Activated T-cell treated with anti-CD3 and anti-CD28 coated beads, Interleukin-2, amount 50 U/mL, for 72 hours (primary cell): Measurements from ENCODE around the gene YIPF7. TPM values are rescaled to one million over a fixed set of nuclear protein-coding genes. Genes with fewer than 3 reads are reported as not detected.

Source experiments
- ATAC-seq, 2 donors: fragments of 150-1000 bp; cut with Tn5 transposase; replicated peaks in 1 of 2; 2 replicates each; pipeline ENCODE4 v1.10.0; 2021; ENCODE audit warnings: moderate library complexity in 2 of 2, mild to moderate bottlenecking in 1 of 2
- DNase-seq, 2 donors: peaks; one replicate each; pipeline ENCODE4 v3.0.0; 2021 to 2022; ENCODE audit warnings: mixed read lengths in 1 of 2
- H3K27ac Mint-ChIP-seq: one replicate; pipeline ENCODE4 v1.8.0; 2022; ENCODE audit warnings: mild to moderate bottlenecking, moderate library complexity, mixed read lengths
- H3K27me3 Mint-ChIP-seq: one replicate; pipeline ENCODE4 v1.8.0; 2022; ENCODE audit warnings: low read depth, mixed read lengths
- H3K36me3 Mint-ChIP-seq, 2 donors: one replicate each; pipeline ENCODE4 v1.8.0; 2022; ENCODE audit warnings: mixed read lengths in 2 of 2, mild to moderate bottlenecking in 1 of 2; ENCODE audit not compliant: insufficient read depth in 2 of 2
- H3K4me1 Mint-ChIP-seq: one replicate; pipeline ENCODE4 v1.8.0; 2022; ENCODE audit warnings: low read depth, mixed read lengths
- H3K4me3 Mint-ChIP-seq, 2 donors: one replicate each; pipeline ENCODE4 v1.8.0; 2022; ENCODE audit warnings: mild to moderate bottlenecking in 2 of 2, mixed read lengths in 2 of 2, moderate library complexity in 2 of 2
- H3K9me3 Mint-ChIP-seq, 2 donors: one replicate each; pipeline ENCODE4 v1.8.0; 2022; ENCODE audit warnings: mixed read lengths in 2 of 2
- total RNA-seq, 2 donors: library from RNA; stranded (reverse); gene quantifications; one replicate each; pipeline ENCODE4 v1.2.3, GENCODE V29; 2022

YIPF7 gene
- total RNA-seq, 2 donors from 2014 or later: not detected

- Mint-ChIP-seq H3K9me3 (no peaks in the 10 kb centered on the region), H3K36me3 (no peaks in the 10 kb centered on the region), H3K4me1 (no peaks in the 10 kb centered on the region), H3K4me3 (no peak overlapping the region), H3K27me3 (peaks cover 6% of the 10 kb centered on the region), H3K27ac (no peak overlapping the region)
- ATAC-seq (no peak), DNase-seq (no peak)
These were observed 10.7 kb upstream of the YIPF7 start for GRCh38 chr4:44661940-44662622.

- Mint-ChIP-seq H3K27ac (no peak overlapping the region), H3K4me1 (no peaks in the 10 kb centered on the region), H3K9me3 (no peaks in the 10 kb centered on the region), H3K27me3 (peaks cover 10% of the 10 kb centered on the region), H3K4me3 (no peak overlapping the region), H3K36me3 (no peaks in the 10 kb centered on the region)
- DNase-seq: no peak
- no peak for ATAC-seq
These were observed 9.0 kb upstream of the YIPF7 start for GRCh38 chr4:44660396-44660795.

GRCh38 chr4:44652002-44652401 is 577 bp upstream of the YIPF7 start:
- Mint-ChIP-seq H3K9me3 (no peaks in the 10 kb centered on the region), H3K4me3 (no peak overlapping the region), H3K27ac (no peak overlapping the region), H3K4me1 (no peaks in the 10 kb centered on the region), H3K27me3 (peaks cover 11% of the 10 kb centered on the region), H3K36me3 (no peaks in the 10 kb centered on the region)
- ATAC-seq: no peak
- DNase-seq: no peak

GRCh38 chr4:44646151-44646550 is 5.3 kb downstream of the YIPF7 start:
- Mint-ChIP-seq H3K4me3 (no peak overlapping the region), H3K27ac (no peak overlapping the region)

GRCh38 chr4:44638091-44638490 is 13.3 kb downstream of the YIPF7 start:
- H3K9me3 Mint-ChIP-seq: peaks cover 4 to 7% of the 10 kb centered on the region in 2 donors
- no peaks in the 10 kb centered on the region for H3K4me1 Mint-ChIP-seq
- H3K4me3 Mint-ChIP-seq: no peak overlapping the region
- DNase-seq (no peak), ATAC-seq (no peak)
- peaks cover 4% of the 10 kb centered on the region in 2 donors for H3K36me3 Mint-ChIP-seq
- H3K27me3 Mint-ChIP-seq: peaks cover 23% of the 10 kb centered on the region
- no peak overlapping the region for H3K27ac Mint-ChIP-seq

More at GRCh38 chr4:44646151-44646550, 5.3 kb downstream of the YIPF7 start:
- no peak for DNase-seq
- H3K36me3 Mint-ChIP-seq: peaks cover 4 to 7% of the 10 kb centered on the region in 2 donors
- peaks cover 4% of the 10 kb centered on the region for H3K27me3 Mint-ChIP-seq
- no peaks in the 10 kb centered on the region for H3K4me1 Mint-ChIP-seq
- no peak for ATAC-seq
- peaks cover 4 to 5% of the 10 kb centered on the region in 2 donors for H3K9me3 Mint-ChIP-seq

- no peak for ATAC-seq
- no peak overlapping the region for H3K4me3 Mint-ChIP-seq
- DNase-seq: no peak
- H3K9me3 Mint-ChIP-seq: no peaks in the 10 kb centered on the region
- H3K4me1 Mint-ChIP-seq: peaks cover 4% of the 10 kb centered on the region
- H3K27me3 Mint-ChIP-seq: peaks cover 10% of the 10 kb centered on the region
- H3K27ac Mint-ChIP-seq: no peak overlapping the region
- H3K36me3 Mint-ChIP-seq: no peaks in the 10 kb centered on the region
These were observed 18.7 kb downstream of the YIPF7 start for GRCh38 chr4:44632733-44633132.

- DNase-seq (no peak), ATAC-seq (no peak)
- Mint-ChIP-seq H3K27me3 (peaks cover 4% of the 10 kb centered on the region), H3K4me3 (no peak overlapping the region), H3K4me1 (peaks cover 4% of the 10 kb centered on the region), H3K27ac (no peak overlapping the region), H3K36me3 (no peaks in the 10 kb centered on the region), H3K9me3 (no peaks in the 10 kb centered on the region)
These were observed 19.3 kb downstream of the YIPF7 start for GRCh38 chr4:44632089-44632488.

- H3K27ac Mint-ChIP-seq: no peak overlapping the region
- no peak overlapping the region for H3K4me3 Mint-ChIP-seq
- no peaks in the 10 kb centered on the region for H3K9me3 Mint-ChIP-seq
- H3K27me3 Mint-ChIP-seq: no peaks in the 10 kb centered on the region
- peaks cover 4% of the 10 kb centered on the region for H3K4me1 Mint-ChIP-seq
- DNase-seq: peak; percentile 25 to 46
- H3K36me3 Mint-ChIP-seq: no peaks in the 10 kb centered on the region
- peak; percentile 70 to 79 for ATAC-seq
These were observed 22.1 kb downstream of the YIPF7 start for GRCh38 chr4:44629280-44629866.

GRCh38 chr4:44623676-44624075 is 27.7 kb downstream of the YIPF7 start:
- Mint-ChIP-seq H3K27me3 (no peaks in the 10 kb centered on the region), H3K36me3 (no peaks in the 10 kb centered on the region), H3K4me1 (no peaks in the 10 kb centered on the region), H3K9me3 (no peaks in the 10 kb centered on the region), H3K4me3 (no peak overlapping the region), H3K27ac (no peak overlapping the region)
- DNase-seq (no peak), ATAC-seq (no peak)

GRCh38 chr4:44616621-44617020 is 34.8 kb downstream of the YIPF7 start:
- H3K27me3 Mint-ChIP-seq: peaks cover 13% of the 10 kb centered on the region
- H3K4me3 Mint-ChIP-seq: no peak overlapping the region
- H3K9me3 Mint-ChIP-seq: no peaks in the 10 kb centered on the region
- no peak for ATAC-seq
- no peaks in the 10 kb centered on the region for H3K36me3 Mint-ChIP-seq
- DNase-seq: no peak
- H3K4me1 Mint-ChIP-seq: no peaks in the 10 kb centered on the region
- no peak overlapping the region for H3K27ac Mint-ChIP-seq

- no peaks in the 10 kb centered on the region for H3K4me1 Mint-ChIP-seq
- no peak overlapping the region for H3K4me3 Mint-ChIP-seq
- H3K9me3 Mint-ChIP-seq: peaks cover 6 to 7% of the 10 kb centered on the region in 2 donors
- H3K36me3 Mint-ChIP-seq: no peaks in the 10 kb centered on the region
- ATAC-seq: no peak
- DNase-seq: no peak
- H3K27ac Mint-ChIP-seq: no peak overlapping the region
- no peaks in the 10 kb centered on the region for H3K27me3 Mint-ChIP-seq
These were observed 68.0 kb downstream of the YIPF7 start for GRCh38 chr4:44583393-44583792.

GRCh38 chr4:44580231-44580630 is 71.2 kb downstream of the YIPF7 start:
- H3K4me3 Mint-ChIP-seq: no peak overlapping the region
- DNase-seq (no peak), ATAC-seq (no peak)
- H3K36me3 Mint-ChIP-seq: no peaks in the 10 kb centered on the region
- peaks cover 4 to 6% of the 10 kb centered on the region in 2 donors for H3K9me3 Mint-ChIP-seq
- no peaks in the 10 kb centered on the region for H3K27me3 Mint-ChIP-seq
- no peak overlapping the region for H3K27ac Mint-ChIP-seq
- no peaks in the 10 kb centered on the region for H3K4me1 Mint-ChIP-seq

GRCh38 chr4:44578954-44579353 is 72.5 kb downstream of the YIPF7 start:
- Mint-ChIP-seq H3K4me1 (no peaks in the 10 kb centered on the region), H3K27me3 (no peaks in the 10 kb centered on the region), H3K9me3 (peaks cover 4 to 5% of the 10 kb centered on the region in 2 donors), H3K4me3 (no peak overlapping the region), H3K36me3 (no peaks in the 10 kb centered on the region), H3K27ac (no peak overlapping the region)
- no peak for ATAC-seq
- DNase-seq: no peak
